Measurements from ENCODE around the gene TMEM117.

The TMEM117 gene

GRCh38 chr12:43887397-43887796, 51.5 kb downstream of the TMEM117 start:
- DNase-seq: no peak

- no peak for DNase-seq
These were observed 56.1 kb downstream of the TMEM117 start for GRCh38 chr12:43891856-43892574.

GRCh38 chr12:43893670-43894069, 57.8 kb downstream of the TMEM117 start:
- no peak for DNase-seq

- DNase-seq: no peak
These were observed 59.8 kb downstream of the TMEM117 start for GRCh38 chr12:43895580-43896206.

GRCh38 chr12:43896496-43896895, 60.6 kb downstream of the TMEM117 start:
- no peak for DNase-seq

- no peak for DNase-seq
These were observed 62.6 kb downstream of the TMEM117 start for GRCh38 chr12:43898474-43898873.

- DNase-seq: no peak
These were observed 63.7 kb downstream of the TMEM117 start for GRCh38 chr12:43899574-43899973.

- no peak for DNase-seq
These were observed 67.8 kb downstream of the TMEM117 start for GRCh38 chr12:43903686-43904085.

GRCh38 chr12:43912859-43913258, 77.0 kb downstream of the TMEM117 start:
- DNase-seq: no peak

GRCh38 chr12:43914391-43914790, 78.5 kb downstream of the TMEM117 start:
- no peak for DNase-seq

- DNase-seq: no peak
These were observed 79.1 kb downstream of the TMEM117 start for GRCh38 chr12:43914923-43915468.

GRCh38 chr12:43917896-43918295, 82.0 kb downstream of the TMEM117 start:
- DNase-seq: no peak

GRCh38 chr12:43921666-43922337, 85.9 kb downstream of the TMEM117 start:
- DNase-seq: no peak

GRCh38 chr12:43930032-43930431, 94.2 kb downstream of the TMEM117 start:
- no peak for DNase-seq

- no peak for DNase-seq
These were observed 95.3 kb downstream of the TMEM117 start for GRCh38 chr12:43931187-43931586.

GRCh38 chr12:43935581-43935980, 99.7 kb downstream of the TMEM117 start:
- no peak for DNase-seq

- no peak for DNase-seq
These were observed 102.1 kb downstream of the TMEM117 start for GRCh38 chr12:43937947-43938346.

GRCh38 chr12:43942379-43942778, 106.5 kb downstream of the TMEM117 start:
- DNase-seq: no peak

- no peak for DNase-seq
These were observed 110.1 kb downstream of the TMEM117 start for GRCh38 chr12:43945983-43946382.

- DNase-seq: no peak
These were observed 115.4 kb downstream of the TMEM117 start for GRCh38 chr12:43951286-43951685.

GRCh38 chr12:43957732-43958372, 122.0 kb downstream of the TMEM117 start:
- no peak for DNase-seq

- DNase-seq: no peak
These were observed 128.2 kb downstream of the TMEM117 start for GRCh38 chr12:43964033-43964432.

- DNase-seq: no peak
These were observed 129.1 kb downstream of the TMEM117 start for GRCh38 chr12:43964961-43965360.
